Activated B cell treated with CpG ODN at 0.5 μM for 24 hours (primary cell): Measurements from ENCODE around the gene SGPL1. TPM values are rescaled to one million over a fixed set of nuclear protein-coding genes. Genes with fewer than 3 reads are reported as not detected.

Experiments used
- ATAC-seq: fragments of 200-7000 bp; cut with Tn5 transposase; one replicate; pipeline ENCODE4 v1.10.0; 2021; ENCODE audit warnings: low read depth, mild to moderate bottlenecking, moderate library complexity
- CTCF ChIA-PET: fragments of 350-600 bp; sonication (Branson Sonifier 250); formaldehyde crosslinking; loops from one replicate; lab custom pipeline; 2021; ENCODE audit warnings: antibody characterized with exemption; lab: Charles Lee
- POLR2A ChIA-PET: fragments of 350-600 bp; sonication (Branson Sonifier 250); formaldehyde crosslinking; loops from one replicate; lab custom pipeline; 2021; ENCODE audit warnings: antibody characterized with exemption; lab: Charles Lee
- DNase-seq: peaks from one replicate; pipeline ENCODE4 v3.0.0; 2022
- H3K27ac Mint-ChIP-seq: one replicate; pipeline ENCODE4 v1.8.0; 2020; ENCODE audit warnings: mixed read lengths
- H3K27me3 Mint-ChIP-seq: one replicate; pipeline ENCODE4 v1.8.0; 2021; ENCODE audit warnings: mixed read lengths
- H3K36me3 Mint-ChIP-seq: one replicate; pipeline ENCODE4 v1.8.0; 2021; ENCODE audit warnings: low read depth, mixed read lengths
- H3K4me1 Mint-ChIP-seq: one replicate; pipeline ENCODE4 v1.8.0; 2021; ENCODE audit warnings: mixed read lengths
- H3K4me3 Mint-ChIP-seq: one replicate; pipeline ENCODE4 v1.8.0; 2020; ENCODE audit warnings: mild to moderate bottlenecking, mixed read lengths
- H3K9me3 Mint-ChIP-seq: one replicate; pipeline ENCODE4 v1.8.0; 2020; ENCODE audit warnings: mixed read lengths
- intact Hi-C: fragments of 100-400 bp; cut with micrococcal nuclease; formaldehyde crosslinking; loops from one replicate; pipeline ENCODE4 v1.15.1; 2024
- total RNA-seq: library from RNA; stranded (reverse); gene quantifications from 2 replicates; pipeline ENCODE4 v1.2.3, GENCODE V29; 2022
- TF ChIP-seq, protein P1 (sequence below): fragments of 200-600 bp; IDR thresholded peaks from one replicate; pipeline ENCODE4 v1.8.0; 2022; ENCODE audit warnings: antibody characterized with exemption, mild to moderate bottlenecking

The SGPL1 gene
- total RNA-seq, 1 donor from 2014 or later = 36.3 TPM

DNA sequence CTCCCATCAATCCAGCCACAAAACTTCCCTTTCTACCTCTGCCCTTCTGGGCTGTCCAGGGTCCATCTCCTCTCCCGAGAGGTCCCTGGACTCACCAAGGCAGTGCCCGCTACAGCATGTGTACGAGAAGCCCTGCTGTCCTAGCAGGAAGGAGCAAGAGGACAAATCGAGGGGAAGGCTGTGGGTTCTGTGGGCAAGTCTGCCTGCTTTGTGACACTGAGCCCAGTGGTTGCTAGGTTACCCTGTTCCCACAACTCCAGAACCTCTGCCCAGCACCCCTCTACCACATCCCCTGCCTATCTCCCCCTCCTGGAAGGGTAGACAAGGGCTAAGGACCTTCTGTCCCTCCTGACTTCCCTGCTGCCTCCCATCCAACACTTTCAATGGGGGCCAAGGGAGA is 30.6 kb upstream of the SGPL1 start, which contains the start of gene TBATA:
TSS of gene TBATA (minus strand) at position 188 of the 400 bp plus-strand sequence. CDS start 1,998 bp downstream, outside the sequence.
- Mint-ChIP-seq H3K36me3 (no peaks in the 10 kb centered on the region), H3K9me3 (no peaks in the 10 kb centered on the region), H3K27ac (no peak within 1 kb of the TSS), H3K4me3 (no peak within 1 kb of the TSS), H3K4me1 (no peaks in the 10 kb centered on the region), H3K27me3 (peaks cover 11% of the 10 kb centered on the region)
- POLR2A ChIA-PET = no interaction called here
- intact Hi-C loops = no loop called here
- CTCF ChIA-PET = no interaction called here
- no peak for ATAC-seq
- DNase-seq = no peak
- TF ChIP-seq, protein P1, sequence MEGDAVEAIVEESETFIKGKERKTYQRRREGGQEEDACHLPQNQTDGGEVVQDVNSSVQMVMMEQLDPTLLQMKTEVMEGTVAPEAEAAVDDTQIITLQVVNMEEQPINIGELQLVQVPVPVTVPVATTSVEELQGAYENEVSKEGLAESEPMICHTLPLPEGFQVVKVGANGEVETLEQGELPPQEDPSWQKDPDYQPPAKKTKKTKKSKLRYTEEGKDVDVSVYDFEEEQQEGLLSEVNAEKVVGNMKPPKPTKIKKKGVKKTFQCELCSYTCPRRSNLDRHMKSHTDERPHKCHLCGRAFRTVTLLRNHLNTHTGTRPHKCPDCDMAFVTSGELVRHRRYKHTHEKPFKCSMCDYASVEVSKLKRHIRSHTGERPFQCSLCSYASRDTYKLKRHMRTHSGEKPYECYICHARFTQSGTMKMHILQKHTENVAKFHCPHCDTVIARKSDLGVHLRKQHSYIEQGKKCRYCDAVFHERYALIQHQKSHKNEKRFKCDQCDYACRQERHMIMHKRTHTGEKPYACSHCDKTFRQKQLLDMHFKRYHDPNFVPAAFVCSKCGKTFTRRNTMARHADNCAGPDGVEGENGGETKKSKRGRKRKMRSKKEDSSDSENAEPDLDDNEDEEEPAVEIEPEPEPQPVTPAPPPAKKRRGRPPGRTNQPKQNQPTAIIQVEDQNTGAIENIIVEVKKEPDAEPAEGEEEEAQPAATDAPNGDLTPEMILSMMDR = no peak

DNA sequence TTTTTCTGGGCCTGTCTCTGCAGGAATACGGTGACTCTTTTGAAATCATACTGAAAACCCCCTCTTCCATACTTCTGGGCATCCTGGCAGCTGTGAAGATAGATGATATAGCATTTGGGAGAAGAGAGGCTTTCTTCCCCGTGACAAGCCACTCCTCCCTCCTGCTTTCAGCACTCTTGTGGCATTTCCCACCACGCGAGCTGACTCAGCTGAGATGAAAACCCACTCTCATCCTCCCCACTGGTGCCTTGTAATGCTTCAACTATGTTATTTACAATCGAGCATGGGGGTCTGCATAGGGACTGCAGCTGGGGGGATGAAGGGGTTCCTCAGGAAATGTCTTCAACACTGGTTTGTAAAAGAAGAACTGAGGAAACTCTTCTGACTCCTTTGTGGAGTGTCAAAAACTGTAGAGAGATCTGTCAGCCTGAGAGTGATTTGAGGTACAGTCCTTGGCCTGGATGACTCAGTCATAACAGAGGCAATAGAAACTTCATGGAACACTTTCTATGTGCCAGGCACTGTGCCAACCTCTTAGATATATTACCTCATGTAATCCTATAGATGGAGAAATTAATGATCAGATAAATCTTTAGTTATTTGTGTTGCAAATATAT is 28.8 kb upstream of the SGPL1 start:
- H3K4me1 Mint-ChIP-seq = no peaks in the 10 kb centered on the region
- H3K27me3 Mint-ChIP-seq = peaks cover 18% of the 10 kb centered on the region
- ChIA-PET CTCF (no interaction called here), POLR2A (no interaction called here)
- H3K4me3 Mint-ChIP-seq = no peak overlapping the region
- DNase-seq = no peak
- no peaks in the 10 kb centered on the region for H3K9me3 Mint-ChIP-seq
- no peak for ATAC-seq
- no peaks in the 10 kb centered on the region for H3K36me3 Mint-ChIP-seq
- H3K27ac Mint-ChIP-seq = no peak overlapping the region
- TF ChIP-seq, protein P1 = no peak
- intact Hi-C loops = no loop called here

DNA sequence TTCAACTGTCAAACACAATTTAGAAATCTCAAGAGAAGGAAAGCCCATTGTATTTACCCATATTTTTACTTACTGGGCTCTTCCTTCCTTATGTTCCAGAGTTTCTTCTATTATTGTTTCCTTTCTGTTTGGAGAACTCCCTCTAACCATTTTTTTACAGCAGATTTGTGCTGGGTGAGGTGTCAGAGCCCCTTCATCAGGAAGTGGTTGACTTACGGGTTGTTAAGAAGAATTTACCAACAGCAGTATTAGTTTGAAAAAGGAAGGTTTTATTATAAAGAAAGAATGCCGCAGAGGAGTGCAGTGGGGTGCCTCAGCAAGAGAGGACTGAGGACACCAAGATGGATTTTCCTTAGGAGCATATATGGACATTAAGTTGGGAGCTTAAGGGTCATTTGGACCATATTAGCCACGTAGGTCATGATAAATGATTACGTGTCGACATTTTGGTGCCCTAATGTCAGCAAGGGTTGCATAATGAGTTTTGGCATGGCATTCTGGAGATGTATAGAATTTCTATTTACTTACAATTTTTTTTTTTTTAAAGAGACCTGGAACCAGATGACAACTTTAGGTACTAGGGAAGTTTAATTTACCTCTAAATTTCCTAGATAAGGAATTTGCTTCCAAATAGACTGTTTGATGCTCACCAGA is 24.2 kb upstream of the SGPL1 start:
- no peak overlapping the region for H3K27ac Mint-ChIP-seq
- intact Hi-C loops = no loop called here
- TF ChIP-seq, protein P1 = no peak
- CTCF ChIA-PET = no interaction called here
- no peaks in the 10 kb centered on the region for H3K36me3 Mint-ChIP-seq
- no peak for ATAC-seq
- H3K9me3 Mint-ChIP-seq = no peaks in the 10 kb centered on the region
- H3K4me3 Mint-ChIP-seq = no peak overlapping the region
- H3K27me3 Mint-ChIP-seq = peaks cover 33% of the 10 kb centered on the region
- no peak for DNase-seq
- POLR2A ChIA-PET = no interaction called here
- no peaks in the 10 kb centered on the region for H3K4me1 Mint-ChIP-seq

DNA sequence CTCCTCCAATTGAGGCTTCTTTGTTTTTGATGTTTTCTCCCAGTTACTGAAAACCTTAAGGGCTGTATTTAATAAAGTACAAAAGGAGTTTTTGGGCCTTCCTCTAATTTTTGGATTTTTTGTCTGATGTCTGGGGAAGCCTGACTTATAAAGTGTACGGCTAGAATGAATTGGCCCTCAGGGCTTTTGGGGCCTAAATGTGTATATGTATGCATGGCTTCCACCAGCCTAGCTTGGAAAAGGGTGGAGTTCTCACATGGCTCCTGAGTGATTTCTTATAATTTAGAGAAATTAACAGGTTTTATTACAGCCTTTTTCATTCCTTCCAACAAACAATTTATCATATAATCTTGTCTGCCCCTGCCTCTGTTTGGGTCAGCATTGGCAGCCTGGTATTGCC is 20.1 kb upstream of the SGPL1 start:
- peaks cover 50% of the 10 kb centered on the region for H3K27me3 Mint-ChIP-seq
- no peak for ATAC-seq
- H3K36me3 Mint-ChIP-seq = no peaks in the 10 kb centered on the region
- H3K4me1 Mint-ChIP-seq = no peaks in the 10 kb centered on the region
- DNase-seq = no peak
- TF ChIP-seq, protein P1 = no peak
- intact Hi-C loops = no loop called here
- no peak overlapping the region for H3K27ac Mint-ChIP-seq
- CTCF ChIA-PET = no interaction called here
- no peak overlapping the region for H3K4me3 Mint-ChIP-seq
- POLR2A ChIA-PET = no interaction called here
- no peaks in the 10 kb centered on the region for H3K9me3 Mint-ChIP-seq

DNA sequence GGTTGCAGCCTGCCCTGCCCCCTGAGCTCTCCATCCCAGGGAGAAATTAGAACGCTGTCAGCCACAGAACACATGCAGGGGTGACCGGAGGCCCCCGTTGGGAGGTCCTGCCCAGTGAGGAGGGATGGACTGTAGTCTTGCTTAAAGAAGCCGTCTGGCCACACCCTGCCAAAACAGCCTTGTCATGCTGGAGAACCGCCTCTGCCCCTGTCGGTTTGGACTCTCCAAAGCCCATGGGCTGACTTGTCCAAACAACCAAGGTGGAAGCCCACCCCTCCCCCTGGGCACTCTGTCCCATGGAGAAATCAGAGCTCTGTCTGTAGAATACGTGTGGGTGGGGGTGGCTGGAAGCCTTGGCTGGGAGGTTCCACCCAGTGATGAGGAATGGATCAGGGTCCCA is 17.9 kb upstream of the SGPL1 start:
- ChIA-PET CTCF (no interaction called here), POLR2A (no interaction called here)
- no peaks in the 10 kb centered on the region for H3K36me3 Mint-ChIP-seq
- no peak for ATAC-seq
- H3K27ac Mint-ChIP-seq = no peak overlapping the region
- no peak overlapping the region for H3K4me3 Mint-ChIP-seq
- intact Hi-C loops = no loop called here
- no peaks in the 10 kb centered on the region for H3K9me3 Mint-ChIP-seq
- H3K27me3 Mint-ChIP-seq = peaks cover 41% of the 10 kb centered on the region
- DNase-seq = no peak
- TF ChIP-seq, protein P1 = no peak
- H3K4me1 Mint-ChIP-seq = no peaks in the 10 kb centered on the region
